Gastroesophageal sphincter (tissue), 4 donors: Measurements from ENCODE around the gene MRPL39. TPM values are rescaled to one million over a fixed set of nuclear protein-coding genes. Genes with fewer than 3 reads are reported as not detected.

Experiments used
- ATAC-seq: fragments of 150-250 bp; one replicate; pipeline ENCODE4 v1.9.1; 2016; ENCODE audit warnings: mild to moderate bottlenecking, moderate library complexity
- H3K27ac ChIP-seq, 4 donors: fragments of 200-600 bp; sonication (generic) in 3 of 4; 1 replicate in 3 of 4; 2 replicates in 1 of 4; pipeline ENCODE4 v1.5.1; 2016 to 2019
- H3K27me3 ChIP-seq: fragments of 200-600 bp; sonication (generic); one replicate; pipeline ENCODE4 v1.5.1; 2019
- H3K36me3 ChIP-seq, 2 donors: fragments of 200-600 bp; sonication (generic); one replicate each; pipeline ENCODE4 v1.5.1; 2019; ENCODE audit warnings: control low read depth in 1 of 2
- H3K4me1 ChIP-seq, 3 donors: fragments of 200-600 bp; sonication (generic); 1 replicate in 2 of 3; 2 replicates in 1 of 3; pipeline ENCODE4 v1.5.1; 2016 to 2019; ENCODE audit warnings: control low read depth in 2 of 3
- H3K4me3 ChIP-seq, 2 donors: fragments of 200-600 bp; sonication (generic); one replicate each; pipeline ENCODE4 v1.5.1; 2019; ENCODE audit warnings: mild to moderate bottlenecking in 1 of 2, moderate library complexity in 1 of 2
- H3K9me3 ChIP-seq, 3 donors: fragments of 200-600 bp; sonication (generic); one replicate each; pipeline ENCODE4 v1.5.1; 2017 to 2019; ENCODE audit warnings: control low read depth in 2 of 3
- EP300 ChIP-seq: sonication (generic); formaldehyde crosslinking; IDR thresholded peaks from one replicate; pipeline ENCODE4 v1.6.1; 2017; ENCODE audit warnings: antibody characterized with exemption, mild to moderate bottlenecking
- POLR2A ChIP-seq, 2 donors: fragments of 450-650 bp; IDR thresholded peaks; one replicate each; pipeline ENCODE4 v1.6.1; 2017; ENCODE audit warnings: antibody characterized with exemption in 2 of 2, mild to moderate bottlenecking in 2 of 2, moderate library complexity in 1 of 2
- POLR2AphosphoS5 ChIP-seq: sonication (generic); formaldehyde crosslinking; IDR thresholded peaks from one replicate; pipeline ENCODE4 v1.6.1; 2017; ENCODE audit warnings: antibody characterized with exemption
- WGBS, 2 donors: methylation state at CpG; one replicate each; pipeline ENCODE4 v1.1.5; 2018; ENCODE audit warnings: low coverage in 1 of 2; 5-methylcytosine and 5-hydroxymethylcytosine counted together
- total RNA-seq, 4 donors: library from RNA; depleted of rRNA; stranded (reverse); fragments of >200 nt; gene quantifications; one replicate each; pipeline ENCODE4 v1.1.0, GENCODE V29; 2016
- TF ChIP-seq, protein P1 (sequence below), 4 experiments: fragments of 200-600 bp in 2 of 4; fragments of 450-650 bp in 2 of 4; sonication (generic) in 1 of 4; IDR thresholded peaks; one replicate each; pipeline ENCODE4 v1.5.1; 2017 to 2019; ENCODE audit warnings: antibody characterized with exemption in 4 of 4, mild to moderate bottlenecking in 2 of 4, moderate library complexity in 2 of 4

Gene MRPL39
- total RNA-seq, 4 donors from 2014 or later: 17.0 to 37.4 (median 25.4) TPM

DNA sequence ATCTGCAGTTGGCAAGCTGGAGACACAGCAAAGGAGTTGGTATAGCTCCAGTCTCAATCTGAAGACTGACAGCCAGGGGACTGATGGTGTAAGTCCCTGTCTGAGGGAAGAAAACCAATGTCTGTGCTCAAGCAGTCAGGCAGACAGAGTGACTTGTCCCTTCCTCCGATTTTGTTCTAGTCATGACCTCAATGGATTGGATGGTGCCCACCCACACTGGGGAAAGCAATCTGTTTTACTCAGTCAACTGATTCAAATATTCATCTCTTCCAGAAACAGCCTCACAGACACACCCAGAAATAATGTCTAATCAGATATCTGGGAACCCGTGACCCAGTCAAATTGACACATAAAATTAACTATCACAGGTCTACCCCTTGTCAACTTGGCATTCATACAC is 11.9 kb upstream of the MRPL39 start:
- no peak overlapping the region for H3K27ac ChIP-seq
- H3K4me3 ChIP-seq: no peak overlapping the region
- H3K36me3 ChIP-seq: no peaks in the 10 kb centered on the region
- H3K4me1 ChIP-seq: no peaks in the 10 kb centered on the region
- no peaks in the 10 kb centered on the region for H3K9me3 ChIP-seq
- TF ChIP-seq POLR2AphosphoS5: no peak
- ATAC-seq: no peak
- WGBS, 2 donors: 83 to 91% methylated on average over 1 to 2 of the region's 2 CpGs
- H3K27me3 ChIP-seq: no peaks in the 10 kb centered on the region

- H3K27ac ChIP-seq: no peak overlapping the region
- WGBS, 2 donors: 59 to 60% methylated on average over 3 of the region's 3 CpGs
- H3K27me3 ChIP-seq: no peaks in the 10 kb centered on the region
- TF ChIP-seq, protein P1, sequence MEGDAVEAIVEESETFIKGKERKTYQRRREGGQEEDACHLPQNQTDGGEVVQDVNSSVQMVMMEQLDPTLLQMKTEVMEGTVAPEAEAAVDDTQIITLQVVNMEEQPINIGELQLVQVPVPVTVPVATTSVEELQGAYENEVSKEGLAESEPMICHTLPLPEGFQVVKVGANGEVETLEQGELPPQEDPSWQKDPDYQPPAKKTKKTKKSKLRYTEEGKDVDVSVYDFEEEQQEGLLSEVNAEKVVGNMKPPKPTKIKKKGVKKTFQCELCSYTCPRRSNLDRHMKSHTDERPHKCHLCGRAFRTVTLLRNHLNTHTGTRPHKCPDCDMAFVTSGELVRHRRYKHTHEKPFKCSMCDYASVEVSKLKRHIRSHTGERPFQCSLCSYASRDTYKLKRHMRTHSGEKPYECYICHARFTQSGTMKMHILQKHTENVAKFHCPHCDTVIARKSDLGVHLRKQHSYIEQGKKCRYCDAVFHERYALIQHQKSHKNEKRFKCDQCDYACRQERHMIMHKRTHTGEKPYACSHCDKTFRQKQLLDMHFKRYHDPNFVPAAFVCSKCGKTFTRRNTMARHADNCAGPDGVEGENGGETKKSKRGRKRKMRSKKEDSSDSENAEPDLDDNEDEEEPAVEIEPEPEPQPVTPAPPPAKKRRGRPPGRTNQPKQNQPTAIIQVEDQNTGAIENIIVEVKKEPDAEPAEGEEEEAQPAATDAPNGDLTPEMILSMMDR (IDR thresholded peaks at IDR 0.05): no peak
- TF ChIP-seq EP300: no peak
- TF ChIP-seq POLR2A (IDR thresholded peaks at IDR 0.05): no peak
- no peak for TF ChIP-seq POLR2AphosphoS5
- ATAC-seq: no peak
- no peaks in the 10 kb centered on the region for H3K9me3 ChIP-seq
- H3K4me1 ChIP-seq: no peaks in the 10 kb centered on the region
- H3K4me3 ChIP-seq: no peak overlapping the region
- H3K36me3 ChIP-seq: no peaks in the 10 kb centered on the region
Observed at GRCh38 chr21:25615880-25616279, 8.6 kb upstream of the MRPL39 start.

- no peaks in the 10 kb centered on the region for H3K27me3 ChIP-seq
- ATAC-seq: no peak
- 100% methylated on average over 1 of the region's 1 CpG for WGBS, 2 donors
- no peaks in the 10 kb centered on the region for H3K9me3 ChIP-seq
- no peaks in the 10 kb centered on the region for H3K4me1 ChIP-seq
- H3K4me3 ChIP-seq: no peak overlapping the region
- TF ChIP-seq POLR2A (IDR thresholded peaks at IDR 0.05) (no peak), POLR2AphosphoS5 (no peak)
- TF ChIP-seq, protein P1 (IDR thresholded peaks at IDR 0.05): no peak
- no peaks in the 10 kb centered on the region for H3K36me3 ChIP-seq
- H3K27ac ChIP-seq: no peak overlapping the region
Observed at GRCh38 chr21:25614441-25614840, 7.2 kb upstream of the MRPL39 start.

DNA sequence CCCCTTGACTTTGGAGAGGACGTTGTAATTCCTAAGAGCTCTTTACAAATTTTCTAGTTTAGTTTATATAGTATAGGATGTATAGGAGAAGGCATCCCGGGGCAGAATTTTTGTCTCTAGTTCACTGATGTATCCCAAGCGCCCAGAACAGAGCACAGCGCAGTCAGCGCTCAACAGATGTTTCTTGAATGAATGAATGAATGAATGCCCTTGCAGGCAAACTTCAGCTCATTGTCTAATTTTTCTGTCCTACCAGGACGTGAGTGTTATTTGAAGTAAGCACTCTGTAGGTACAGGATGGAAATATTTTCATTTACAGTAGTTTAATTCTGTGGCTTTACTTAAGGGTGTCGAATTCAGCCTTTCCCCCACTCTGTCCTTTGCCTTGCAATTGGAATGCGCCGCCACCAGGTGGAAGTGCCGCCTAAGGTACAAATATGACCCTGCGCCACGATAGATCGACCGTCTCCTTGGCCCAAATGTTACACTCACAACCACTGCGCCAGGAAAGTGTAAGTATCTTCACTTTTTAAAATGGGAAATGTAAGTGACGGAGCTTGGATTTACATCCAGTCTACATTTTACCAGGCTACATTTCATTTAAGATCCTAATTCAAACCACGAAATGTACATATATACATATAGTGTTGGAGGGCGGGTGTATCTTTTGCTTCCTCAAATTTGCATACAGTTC is 910 bp upstream of the MRPL39 start:
- TF ChIP-seq POLR2A (IDR thresholded peaks at IDR 0.05): no peak
- TF ChIP-seq, protein P1 (IDR thresholded peaks at IDR 0.05): peak; percentile 92 to 96 (median 94)
- no peaks in the 10 kb centered on the region for H3K9me3 ChIP-seq
- H3K4me1 ChIP-seq: peaks cover 4 to 43% (median 23%) of the 10 kb centered on the region in 3 donors
- peaks cover 0 to 28% of the 10 kb centered on the region in 2 donors for H3K36me3 ChIP-seq
- peak overlapping the region in 3 of 4 donors; percentile 77 to 89 (median 87) for H3K27ac ChIP-seq
- peak; percentile 91 for ATAC-seq
- H3K27me3 ChIP-seq: no peaks in the 10 kb centered on the region
- WGBS, 2 donors: 8 to 9% methylated on average over 15 to 18 of the region's 18 CpGs
- peak overlapping the region; percentile 70 to 83 for H3K4me3 ChIP-seq

- Histone ChIP-seq H3K9me3 (no peaks in the 10 kb centered on the region), H3K27me3 (no peaks in the 10 kb centered on the region), H3K27ac (no peak overlapping the region), H3K4me1 (no peaks in the 10 kb centered on the region), H3K4me3 (no peak overlapping the region), H3K36me3 (peaks cover 10 to 88% of the 10 kb centered on the region in 2 donors)
- TF ChIP-seq POLR2A (IDR thresholded peaks at IDR 0.05): no peak
- no peak for TF ChIP-seq EP300
- TF ChIP-seq, protein P1 (IDR thresholded peaks at IDR 0.05): no peak
- TF ChIP-seq POLR2AphosphoS5: no peak
- WGBS, 2 donors: 92 to 100% methylated on average over 1 of the region's 1 CpG
- ATAC-seq: no peak
Observed at GRCh38 chr21:25589887-25590286, 17.4 kb downstream of the MRPL39 start.
